ENCODE measurements around the gene AQP10.

DNA sequence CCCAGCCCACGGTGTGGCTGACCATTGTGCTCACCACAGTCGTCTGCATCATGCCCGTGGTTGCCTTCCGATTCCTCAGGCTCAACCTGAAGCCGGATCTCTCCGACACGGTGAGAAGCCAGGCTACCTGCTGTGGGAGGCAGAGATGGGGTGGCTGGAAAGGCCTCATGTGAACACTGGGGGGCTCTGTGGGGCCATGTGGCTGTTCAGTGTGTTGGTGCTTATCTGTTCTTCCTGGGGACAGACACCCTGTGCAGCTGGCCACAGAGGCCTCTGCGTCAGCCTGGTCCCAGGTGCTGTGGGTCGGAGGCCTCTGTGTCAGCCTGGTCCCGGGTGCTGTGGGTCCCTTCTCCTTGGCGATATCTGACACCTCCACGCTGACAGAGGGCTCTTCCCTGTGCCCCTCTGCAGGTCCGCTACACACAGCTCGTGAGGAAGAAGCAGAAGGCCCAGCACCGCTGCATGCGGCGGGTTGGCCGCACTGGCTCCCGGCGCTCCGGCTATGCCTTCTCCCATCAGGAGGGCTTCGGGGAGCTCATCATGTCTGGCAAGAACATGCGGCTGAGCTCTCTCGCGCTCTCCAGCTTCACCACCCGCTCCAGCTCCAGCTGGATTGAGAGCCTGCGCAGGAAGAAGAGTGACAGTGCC lies 27.7 kb downstream of the AQP10 start:
- peak; percentile 29; the same call in 1 of the 2 replicates for TF ChIP-seq CTCF (conservative IDR thresholded peaks at IDR 0.05)
- TF ChIP-seq EZH2 (IDR thresholded peaks at IDR 0.05; ENCODE audit: low read depth): no peak

Data from PC-9 (cell line).